Measurements from ENCODE around the gene PJVK.

PJVK gene

DNA sequence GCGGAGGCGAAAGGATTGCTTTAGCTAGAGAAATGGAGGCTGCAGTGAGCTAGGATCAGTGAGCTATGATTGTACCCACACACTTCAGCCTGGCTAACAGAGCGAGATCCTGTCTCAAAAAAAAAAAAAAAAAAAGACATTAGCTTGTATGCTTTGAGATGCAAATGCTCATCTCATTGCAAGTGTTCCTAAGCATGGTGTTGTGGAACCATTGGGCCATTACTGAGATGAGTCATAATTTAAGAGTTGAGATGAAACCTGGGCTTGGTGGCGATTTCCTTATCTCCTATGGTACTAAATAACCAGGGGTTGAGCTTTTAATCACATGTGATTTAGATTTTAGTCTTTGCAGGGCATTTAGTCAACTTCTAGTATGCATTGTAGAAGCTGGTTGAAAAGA is 31.3 kb downstream of the PJVK start:
- DNase-seq, result no peak

- DNase-seq, result no peak
These were observed 33.3 kb downstream of the PJVK start for GRCh38 chr2:178484245-178485041.

GRCh38 chr2:178485356-178485755 is 34.2 kb downstream of the PJVK start:
- no peak for DNase-seq

GRCh38 chr2:178491612-178492011 is 40.4 kb downstream of the PJVK start:
- DNase-seq, result no peak

DNA sequence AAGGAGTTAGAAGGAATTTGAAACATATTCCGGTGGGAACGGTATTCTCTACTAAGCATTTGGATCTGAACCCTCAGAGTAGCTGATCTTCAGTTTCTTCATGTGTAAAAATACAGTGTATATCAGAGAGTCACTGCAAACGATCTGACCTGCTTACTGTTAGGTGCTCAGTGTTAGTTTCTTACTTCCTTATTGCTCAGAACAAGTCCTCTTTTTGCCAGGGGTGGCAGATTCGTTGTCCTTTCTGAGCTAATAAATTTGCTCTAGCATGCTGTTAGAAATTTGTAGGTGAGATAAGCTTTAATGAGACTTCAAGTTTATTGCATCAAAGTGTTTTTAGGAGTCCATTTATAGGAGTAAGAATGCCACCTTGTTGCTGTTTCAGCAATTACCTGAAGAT is 44.9 kb downstream of the PJVK start:
- no peak for DNase-seq

- DNase-seq, result no peak
These were observed 47.0 kb downstream of the PJVK start for GRCh38 chr2:178498137-178498536.

DNA sequence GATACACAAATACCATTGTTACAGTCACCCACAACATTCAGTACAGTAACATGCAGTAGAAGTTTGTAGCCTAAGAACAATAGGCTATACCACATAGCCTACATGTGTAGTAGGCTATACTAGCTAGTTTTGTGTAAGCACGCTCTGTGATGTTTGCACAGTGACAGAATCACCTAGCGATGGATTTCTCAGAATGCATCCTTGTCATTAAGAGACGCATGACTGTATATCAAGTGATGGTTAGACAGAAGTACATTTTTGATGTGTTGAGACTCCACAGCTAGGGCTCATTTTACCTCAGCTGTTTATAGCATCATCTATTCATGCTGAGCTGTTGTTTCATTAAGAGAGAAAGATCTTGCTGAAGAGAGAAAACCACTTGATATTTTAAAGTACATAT is 48.5 kb downstream of the PJVK start:
- DNase-seq, result no peak

- no peak for DNase-seq
These were observed 51.6 kb downstream of the PJVK start for GRCh38 chr2:178502751-178503150.

DNA sequence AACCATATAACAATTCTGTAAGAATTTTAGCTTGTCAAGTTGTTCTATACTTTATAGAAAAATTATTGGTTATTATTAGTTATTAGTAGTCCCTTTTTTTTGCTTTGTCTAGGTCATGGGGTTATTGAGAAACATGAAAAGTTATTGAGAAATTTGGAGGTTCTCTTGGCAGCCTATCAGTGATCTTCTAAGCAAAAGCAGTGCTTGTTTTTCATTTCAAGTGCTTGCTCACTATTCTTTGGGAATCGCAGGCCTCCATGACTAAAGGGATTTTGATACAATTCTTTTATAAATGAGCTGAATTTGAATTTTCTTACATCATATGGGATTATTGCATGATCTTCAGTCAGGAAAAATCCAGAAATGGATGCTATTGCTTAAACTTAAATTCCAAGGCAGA is 54.9 kb downstream of the PJVK start:
- no peak for DNase-seq

DNA sequence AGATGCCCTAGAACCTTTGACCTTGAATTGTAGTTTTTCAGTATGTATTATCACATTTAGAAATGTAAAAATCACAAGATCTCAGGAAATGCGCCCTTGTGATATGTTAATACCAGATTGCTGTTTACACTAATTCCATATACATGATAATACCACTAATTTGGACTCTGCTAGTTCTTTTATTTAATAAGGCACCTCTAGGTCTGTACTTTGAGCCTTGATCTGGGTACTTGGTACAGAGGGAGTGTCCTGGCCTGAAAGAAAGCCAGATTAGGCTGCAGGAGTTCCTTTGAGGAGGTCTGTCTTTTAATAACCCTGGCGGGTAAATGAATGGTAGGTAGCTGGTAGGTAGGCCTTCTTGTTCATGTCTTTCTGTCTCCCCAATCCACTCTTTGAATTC is 55.3 kb downstream of the PJVK start:
- DNase-seq, result no peak

DNA sequence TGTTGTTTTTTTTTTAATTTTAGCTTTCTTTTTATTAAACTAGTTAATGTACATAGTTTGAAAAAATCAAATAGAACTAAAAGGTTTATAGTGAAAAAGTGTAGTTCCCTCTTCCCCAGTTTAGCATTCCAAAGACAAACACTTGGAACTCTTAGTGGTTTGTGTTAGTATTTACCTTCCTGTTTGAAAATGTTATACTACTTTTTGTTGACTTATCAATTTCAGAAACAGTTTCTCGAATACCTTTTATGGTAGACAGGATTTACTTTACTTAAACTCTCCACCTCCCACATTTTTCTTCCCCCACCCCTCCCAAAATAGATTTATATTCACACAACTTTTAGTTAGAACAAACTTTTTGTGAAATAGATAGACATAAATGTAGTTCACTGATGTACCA is 55.8 kb downstream of the PJVK start:
- DNase-seq, result no peak

GRCh38 chr2:178508646-178509045 is 57.5 kb downstream of the PJVK start:
- DNase-seq, result no peak

DNA sequence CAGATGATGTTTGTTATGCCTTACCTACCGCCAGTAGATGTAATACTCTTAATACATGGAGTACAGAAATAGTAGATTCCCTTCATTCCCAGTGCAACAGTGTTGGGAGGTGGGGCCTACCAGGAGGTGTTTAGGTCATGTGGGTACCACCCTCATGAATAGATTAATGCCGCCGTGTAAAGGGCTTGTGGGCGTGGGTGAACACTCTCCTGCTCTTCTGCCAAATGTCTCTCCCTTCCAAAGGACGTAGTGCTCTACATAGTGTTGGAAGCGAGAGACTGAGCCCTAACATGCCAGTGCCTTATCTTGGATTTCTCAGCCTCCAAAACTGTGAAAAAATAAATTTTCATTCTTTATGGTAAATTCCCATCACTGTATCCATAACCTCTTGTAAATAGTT is 59.2 kb downstream of the PJVK start:
- no peak for DNase-seq
